KOPT-K1 (cell line): ENCODE results near the gene DDT.
"Not testable (repeated sequence)": the region's sequence is repeated elsewhere in the genome, so short reads cannot be mapped to it uniquely, and the experiment has no call there.

Source experiments
- H3K27ac ChIP-seq: fragments of 200-600 bp; sonication (generic); 2 replicates; pipeline ENCODE4 v1.5.1; 2016; ENCODE audit warnings: antibody characterized with exemption, mild to moderate bottlenecking, low read depth, low read length; ENCODE audit not compliant: poor library complexity, severe bottlenecking
- H3K36me3 ChIP-seq: fragments of 200-600 bp; sonication (generic); 2 replicates; pipeline ENCODE4 v1.5.1; 2017; ENCODE audit warnings: antibody characterized with exemption, mild to moderate bottlenecking, low read length, moderate library complexity; ENCODE audit not compliant: insufficient read depth
- H3K9me3 ChIP-seq: fragments of 200-600 bp; sonication (generic); 2 replicates; pipeline ENCODE4 v1.5.1; 2017; ENCODE audit warnings: antibody characterized with exemption, low read length, mild to moderate bottlenecking; ENCODE audit not compliant: insufficient read depth, poor library complexity, severe bottlenecking

Gene DDT

DNA sequence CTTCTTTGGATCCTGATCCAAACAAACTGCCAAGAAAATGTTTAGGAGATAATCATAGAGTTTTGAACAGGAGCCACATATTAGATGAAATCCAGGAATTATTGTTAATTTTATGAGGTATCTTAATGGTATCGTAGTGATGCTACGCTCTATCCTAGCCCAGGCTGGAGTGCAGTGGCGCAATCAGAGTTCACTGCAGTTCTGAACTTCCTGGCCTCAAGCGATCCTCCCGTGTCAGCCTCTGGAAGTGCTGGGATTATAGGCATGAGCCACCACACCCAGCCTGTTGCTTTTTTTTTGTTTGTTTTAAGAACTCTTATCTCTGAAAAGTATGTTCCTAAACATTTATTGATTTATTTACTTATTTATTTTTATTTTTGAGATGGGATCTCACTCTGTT lies 28.6 kb upstream of the DDT start:
- Histone ChIP-seq H3K9me3 (no peaks in the 10 kb centered on the region), H3K36me3 (no peaks in the 10 kb centered on the region), H3K27ac (no peak overlapping the region)

DNA sequence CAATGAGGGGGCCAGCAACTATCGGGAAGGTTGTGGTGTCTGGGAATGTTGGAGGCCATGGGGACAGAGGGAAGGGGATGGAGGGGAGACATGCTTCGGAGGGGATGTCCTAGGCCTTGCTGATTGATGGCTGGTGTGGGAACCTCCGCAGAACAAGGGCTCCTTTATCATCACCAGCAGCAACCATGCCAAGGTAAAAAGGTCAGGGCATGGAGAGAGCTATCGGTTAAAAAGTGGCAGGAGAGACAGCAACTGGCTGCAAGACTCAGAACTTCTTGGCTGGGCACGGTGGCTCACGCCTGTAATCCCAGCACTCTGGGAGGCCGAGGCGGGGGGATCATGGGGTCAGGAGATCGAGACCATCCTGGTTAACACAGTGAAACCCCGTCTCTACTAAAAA lies 28.0 kb upstream of the DDT start:
- H3K36me3 ChIP-seq: no peaks in the 10 kb centered on the region
- no peaks in the 10 kb centered on the region for H3K9me3 ChIP-seq
- H3K27ac ChIP-seq: no peak overlapping the region

DNA sequence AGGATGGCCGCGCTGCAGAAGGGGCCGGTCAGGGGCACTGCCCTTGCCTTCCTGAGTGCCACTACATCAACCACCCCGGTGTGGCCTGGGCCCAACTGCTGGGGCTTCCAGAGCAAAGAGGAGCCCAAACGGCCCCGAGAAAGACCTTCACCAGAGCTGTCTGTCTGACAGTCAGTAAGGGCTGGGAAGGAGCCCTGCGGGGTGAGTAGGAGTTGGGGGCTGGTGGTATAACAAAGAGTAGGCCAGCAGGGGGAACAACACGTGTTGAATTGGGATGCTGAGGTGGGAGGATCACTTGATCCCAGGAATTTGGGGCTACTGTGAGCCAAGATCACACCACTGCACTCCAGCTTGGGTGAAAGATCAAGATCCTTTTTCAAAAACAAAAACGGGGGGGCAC lies 27.1 kb upstream of the DDT start:
- H3K36me3 ChIP-seq: no peaks in the 10 kb centered on the region
- no peaks in the 10 kb centered on the region for H3K9me3 ChIP-seq
- H3K27ac ChIP-seq: no peak overlapping the region

DNA sequence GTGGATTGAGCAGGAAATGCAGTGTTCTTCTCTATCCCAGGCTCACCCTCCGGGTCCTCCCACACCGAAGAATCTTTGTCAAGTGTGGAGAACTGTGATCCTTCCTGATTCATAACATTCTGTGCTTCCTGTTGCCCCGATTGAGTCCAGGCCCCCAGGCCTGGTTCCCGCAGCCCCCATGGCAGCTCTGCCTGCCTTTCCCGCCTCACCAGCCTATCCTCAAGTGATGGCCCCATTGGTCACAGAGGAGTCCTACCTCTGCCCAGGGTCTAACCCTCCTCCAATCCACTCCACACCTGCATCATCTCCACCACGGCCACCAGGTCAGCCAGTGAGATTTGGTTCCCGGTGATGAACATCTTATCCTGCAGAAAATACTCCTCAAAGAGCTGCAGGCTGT lies 25.5 kb upstream of the DDT start:
- not testable (repeated sequence) for H3K9me3 ChIP-seq, H3K36me3 ChIP-seq, H3K27ac ChIP-seq

DNA sequence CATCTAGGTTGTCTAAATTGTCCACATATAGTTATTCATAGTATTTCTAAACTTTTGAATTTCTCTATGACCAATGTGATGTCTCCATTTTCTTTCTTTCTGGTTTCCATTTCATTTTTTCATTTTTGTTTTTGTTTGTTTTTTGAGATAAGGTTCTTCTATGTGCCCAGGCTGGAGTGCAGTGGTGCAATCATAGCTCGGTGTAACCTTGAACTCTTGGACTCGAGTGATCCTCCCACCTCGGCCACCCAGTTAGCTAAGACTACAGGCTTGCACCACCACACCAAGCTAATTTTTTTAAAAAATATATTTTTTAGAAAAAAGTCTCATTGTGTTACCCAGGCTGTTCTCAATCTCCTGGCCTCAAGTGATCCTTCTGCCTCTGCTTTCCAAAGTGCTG lies 22.9 kb upstream of the DDT start:
- no peaks in the 10 kb centered on the region for H3K9me3 ChIP-seq
- no peaks in the 10 kb centered on the region for H3K36me3 ChIP-seq
- no peak overlapping the region for H3K27ac ChIP-seq

DNA sequence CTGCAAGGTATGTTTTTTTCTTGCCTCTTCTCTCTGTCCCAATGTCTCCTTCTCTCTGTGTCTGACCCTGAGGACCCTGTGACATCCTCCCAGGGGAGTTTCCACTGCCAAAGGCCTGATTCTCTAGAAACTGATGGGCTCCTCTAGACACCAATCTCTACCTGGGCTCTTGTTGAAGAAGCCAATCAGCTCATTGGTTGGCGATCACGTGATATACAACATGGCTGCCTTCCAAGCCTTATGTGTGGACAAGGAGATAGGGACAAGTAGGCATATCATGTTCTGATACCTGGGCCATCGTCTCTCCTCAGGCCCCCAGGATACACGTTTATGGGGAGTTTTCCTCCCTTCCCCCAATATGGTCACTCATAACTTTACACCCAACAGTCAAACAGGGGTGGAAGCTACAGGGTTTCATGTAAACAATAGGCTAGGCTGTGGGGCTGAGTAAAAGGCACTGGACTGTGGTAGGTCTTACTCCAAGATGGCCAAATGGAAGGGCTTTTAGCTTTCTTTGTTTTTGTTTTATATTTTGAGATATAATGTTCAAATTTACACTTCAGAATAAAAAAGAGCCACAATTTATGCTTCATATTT lies 19.4 kb upstream of the DDT start:
- not testable (repeated sequence) for H3K9me3 ChIP-seq, H3K36me3 ChIP-seq, H3K27ac ChIP-seq

DNA sequence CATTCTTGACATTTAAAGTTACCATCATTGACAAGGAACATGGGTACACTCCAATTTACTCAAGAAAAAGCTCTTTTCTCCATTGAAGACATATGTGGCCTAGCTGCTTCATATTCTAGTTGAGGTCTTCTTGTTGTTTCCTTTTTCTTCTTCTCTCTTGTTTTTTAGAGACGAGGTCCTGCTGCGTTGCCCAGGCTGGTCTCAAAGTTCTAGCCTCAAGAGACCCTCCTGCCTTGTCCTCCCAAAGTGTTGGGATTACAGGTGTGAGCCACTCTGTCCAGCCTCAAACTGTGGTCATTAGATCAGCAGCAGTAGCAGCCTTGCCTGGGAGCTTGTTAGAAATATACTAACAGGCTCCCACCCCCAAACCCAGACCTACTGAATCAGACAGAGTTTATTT lies 18.8 kb upstream of the DDT start:
- not testable (repeated sequence) for H3K27ac ChIP-seq, H3K9me3 ChIP-seq, H3K36me3 ChIP-seq

DNA sequence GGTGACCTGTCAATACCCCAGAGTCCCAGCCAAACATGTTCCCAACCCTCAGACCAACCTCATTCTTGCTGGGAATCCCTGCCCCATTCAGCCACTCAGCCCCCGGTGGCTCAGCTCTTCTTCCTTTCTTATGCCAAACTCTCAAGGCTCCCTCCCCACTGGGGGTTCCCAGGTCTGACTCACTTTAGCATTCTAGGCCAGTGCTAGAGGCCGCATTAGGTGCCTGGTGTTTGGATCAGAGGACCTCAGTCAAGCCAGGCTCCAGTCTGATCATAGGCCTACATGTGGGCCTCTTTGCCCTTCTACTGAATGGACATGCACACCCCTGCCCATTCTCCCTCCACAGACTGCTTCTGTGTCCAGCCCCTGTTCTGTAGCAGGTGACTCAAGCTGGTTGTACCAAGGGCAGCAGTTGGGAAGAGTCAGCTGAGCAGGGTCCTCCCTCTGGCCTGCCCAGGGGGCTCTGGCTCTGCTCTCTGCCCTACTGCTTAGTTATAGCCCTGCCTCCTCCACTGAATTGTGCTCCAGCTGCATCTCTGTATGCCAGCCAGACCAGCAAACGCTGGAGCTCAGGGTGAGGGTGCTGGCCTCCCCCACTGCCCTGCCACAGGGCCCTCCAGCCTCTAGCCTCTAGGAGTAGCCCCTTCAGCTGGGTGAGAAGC lies 15.5 kb upstream of the DDT start:
- H3K27ac ChIP-seq, H3K9me3 ChIP-seq, H3K36me3 ChIP-seq: not testable (repeated sequence)

DNA sequence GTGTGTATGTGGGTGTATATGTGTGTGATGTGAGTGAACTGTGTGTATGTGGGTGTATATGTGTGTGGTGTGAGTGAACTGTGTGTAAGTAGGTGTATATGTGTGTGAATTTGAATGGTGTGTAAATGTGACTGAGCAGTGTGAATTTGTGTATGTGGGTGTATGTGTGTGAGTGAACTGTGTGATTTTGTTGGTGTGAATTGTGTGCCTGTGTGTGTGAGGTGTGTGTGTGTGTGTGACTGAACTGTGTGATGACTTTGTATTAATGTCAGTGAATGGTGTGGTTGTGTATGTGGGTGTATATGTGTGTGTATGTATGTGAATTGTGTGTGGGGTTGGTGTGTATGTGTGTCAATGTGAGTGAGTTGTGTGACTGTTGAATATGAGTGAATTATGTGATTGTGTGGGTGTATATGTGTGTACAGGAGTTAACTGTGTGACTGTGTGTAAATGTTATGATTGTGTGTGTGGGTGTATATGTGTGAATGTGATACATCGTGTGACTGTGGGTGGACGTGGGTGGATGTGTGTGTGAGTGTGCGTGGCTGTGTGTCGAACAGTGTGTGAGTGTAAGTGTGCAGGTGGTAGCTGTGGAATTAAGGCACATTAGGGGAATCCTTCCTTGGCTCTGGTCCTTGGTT lies 12.4 kb upstream of the DDT start:
- H3K36me3 ChIP-seq, H3K27ac ChIP-seq, H3K9me3 ChIP-seq: not testable (repeated sequence)

DNA sequence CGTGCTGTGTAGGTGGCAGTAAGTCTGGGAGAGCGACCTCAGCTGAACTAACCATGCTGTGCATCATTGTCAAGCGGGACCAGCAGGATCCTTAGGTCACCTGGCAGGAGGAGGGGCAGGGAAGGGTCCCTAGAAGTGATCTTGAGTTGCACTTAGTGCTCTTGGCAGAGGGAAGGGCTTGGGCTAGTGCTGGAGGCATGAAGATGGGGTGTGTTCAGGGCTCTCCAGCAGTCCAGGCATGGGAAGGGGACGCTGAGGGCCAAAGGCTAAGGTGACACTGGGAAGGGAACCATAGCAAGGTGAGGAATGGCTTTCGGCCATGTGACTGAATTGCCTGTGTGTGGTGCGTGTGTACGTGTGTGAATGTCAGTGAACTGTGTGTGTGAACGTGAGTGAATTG lies 11.8 kb upstream of the DDT start:
- not testable (repeated sequence) for H3K27ac ChIP-seq, H3K36me3 ChIP-seq, H3K9me3 ChIP-seq

DNA sequence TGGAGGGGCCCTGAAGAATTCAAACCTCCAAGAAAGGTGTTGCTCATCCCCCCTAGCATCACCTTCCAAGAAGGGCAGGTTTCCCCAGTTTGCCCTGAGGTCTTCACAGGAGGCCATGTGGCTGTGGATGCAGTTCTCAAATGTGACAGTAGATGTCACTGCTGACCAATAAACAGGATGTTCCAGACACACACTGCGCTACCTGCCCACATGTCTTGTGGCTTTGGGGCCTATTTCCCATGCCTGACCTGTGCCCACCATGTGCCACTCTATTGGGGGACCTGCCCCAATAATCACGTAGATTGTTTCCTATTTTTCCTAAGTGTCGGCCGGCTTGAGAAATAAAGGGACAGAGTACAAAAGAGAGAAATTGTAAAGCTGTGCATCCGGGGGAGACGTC lies 10.2 kb upstream of the DDT start:
- Histone ChIP-seq H3K27ac (no peak overlapping the region), H3K36me3 (no peaks in the 10 kb centered on the region), H3K9me3 (no peaks in the 10 kb centered on the region)

DNA sequence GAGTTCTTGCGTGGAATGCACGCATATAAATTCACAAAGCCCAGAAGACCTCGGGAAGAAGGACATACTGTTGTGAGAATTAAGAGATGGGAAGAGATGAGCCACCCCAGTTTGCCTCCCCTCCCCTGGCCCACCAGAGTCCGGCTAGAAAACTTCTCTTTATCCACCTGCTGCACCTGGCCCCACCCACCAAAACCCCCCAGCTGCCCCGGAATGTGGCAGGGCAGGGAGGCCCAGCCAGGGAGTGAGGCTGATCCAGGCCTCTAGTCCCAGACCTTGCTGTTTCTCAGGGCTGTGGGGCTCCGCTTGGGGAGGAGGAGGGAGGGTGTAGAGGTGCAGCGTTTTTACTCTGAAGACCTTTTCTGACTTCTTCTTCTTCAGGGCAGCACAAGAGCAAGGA lies 6.3 kb upstream of the DDT start:
- H3K9me3 ChIP-seq, H3K36me3 ChIP-seq, H3K27ac ChIP-seq: not testable (repeated sequence)

DNA sequence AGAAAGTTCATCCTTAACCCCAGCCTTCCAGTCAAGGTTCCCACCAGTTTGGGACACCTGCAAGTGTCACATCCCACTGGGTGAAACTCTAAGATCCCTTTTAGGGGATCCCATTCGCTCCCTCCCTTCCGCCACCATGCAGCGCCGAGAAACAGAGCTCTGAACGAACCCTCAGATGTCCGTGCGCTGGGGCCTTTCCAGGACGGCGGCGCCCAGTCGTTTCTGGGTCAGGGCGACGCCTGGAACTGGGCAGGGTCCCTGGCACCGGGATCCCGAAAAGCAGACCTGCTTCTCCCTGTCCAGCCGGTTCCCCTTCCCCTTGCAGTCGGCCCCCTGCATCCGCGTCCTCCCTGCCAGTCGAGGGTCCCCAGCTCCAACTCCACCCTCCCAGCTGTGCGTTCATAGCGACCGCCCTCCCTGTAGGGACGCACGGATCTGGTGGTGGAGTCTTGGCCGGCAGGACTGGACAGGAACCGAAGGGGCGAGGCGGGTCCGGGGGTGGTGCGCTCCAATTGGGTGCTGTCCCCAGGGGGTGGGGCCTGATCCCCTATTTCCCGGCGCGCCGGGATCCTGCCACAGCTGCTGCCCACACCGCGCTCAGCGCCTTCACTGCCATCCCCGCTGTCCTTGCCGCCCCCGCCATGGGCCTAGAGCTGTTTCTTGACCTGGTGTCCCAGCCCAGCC lies 5.5 kb upstream of the DDT start, which contains the start of gene GSTT2:
Gene GSTT2 (plus strand): TSS at position 578 of the 684 bp plus-strand sequence.
- H3K9me3 ChIP-seq, H3K36me3 ChIP-seq, H3K27ac ChIP-seq: not testable (repeated sequence)

DNA sequence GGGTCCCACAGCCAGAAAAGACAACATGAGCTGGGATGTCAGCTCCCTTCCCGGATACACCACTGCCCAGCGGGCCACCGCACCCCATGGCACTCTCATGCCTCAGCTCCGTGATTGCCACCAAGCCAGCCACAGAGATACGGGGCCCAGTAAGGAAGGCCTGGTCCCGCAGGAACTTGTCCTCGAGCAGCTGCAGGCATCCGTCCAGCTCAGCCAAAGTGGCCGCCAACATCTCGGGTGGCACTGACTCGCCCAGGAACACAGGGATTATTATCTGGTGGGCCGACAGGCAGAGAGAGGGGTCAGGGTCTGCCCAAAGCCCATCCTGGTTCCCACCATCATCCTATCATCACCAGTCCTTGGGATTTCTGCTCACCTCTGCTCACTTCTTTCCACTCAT lies 3.1 kb upstream of the DDT start:
- H3K36me3 ChIP-seq, H3K9me3 ChIP-seq, H3K27ac ChIP-seq: not testable (repeated sequence)

DNA sequence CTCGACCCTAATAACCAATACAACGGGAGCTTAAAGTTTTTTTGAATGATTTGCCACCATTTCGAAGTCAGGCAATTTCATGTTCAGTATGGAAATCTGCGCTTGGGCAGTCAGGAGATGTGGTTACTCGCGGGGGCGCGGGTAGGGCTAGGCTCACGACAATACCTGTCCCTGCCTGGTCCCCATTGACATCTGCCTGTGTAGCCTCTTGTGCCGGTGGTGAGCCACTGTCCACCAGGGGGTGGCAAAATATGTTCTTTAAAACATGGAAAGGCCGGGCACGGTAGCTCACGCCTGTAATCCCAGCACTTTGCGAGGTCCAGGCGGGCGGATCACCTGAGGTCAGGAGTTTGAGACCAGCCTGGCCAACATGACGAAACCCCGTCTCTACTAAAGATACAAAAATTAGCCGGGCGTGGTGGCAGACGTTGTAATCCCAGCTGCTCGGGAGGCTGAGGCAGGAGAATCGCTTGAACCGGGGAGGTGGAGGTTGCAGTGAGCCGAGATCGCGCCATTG lies 653 bp upstream of the DDT start:
- H3K36me3 ChIP-seq: peaks cover 21% of the 10 kb centered on the region
- H3K9me3 ChIP-seq, H3K27ac ChIP-seq: not testable (repeated sequence)
